BJ (cell line): ENCODE data around the gene TNIK. TPM values are rescaled to one million over a fixed set of nuclear protein-coding genes. Genes with fewer than 3 reads are reported as not detected.

Experiments
- CTCF ChIA-PET: fragments of 350-600 bp; formaldehyde crosslinking; extraction: SDS; loops from one replicate; lab custom pipeline; 2021; ENCODE audit warnings: antibody characterized with exemption, inconsistent platforms; lab: Yijun Ruan, JAX
- POLR2A ChIA-PET: fragments of 300-600 bp; sonication (Branson Sonifier 250); formaldehyde crosslinking; extraction: SDS; loops from one replicate; lab custom pipeline; 2021; ENCODE audit warnings: antibody characterized with exemption; lab: Charles Lee
- DNase-seq: peaks from one replicate; pipeline ENCODE4 v3.0.0-alpha.2; 2011; ENCODE audit warnings: low read depth
- H3K27me3 ChIP-seq: 2 replicates; pipeline ENCODE4 v1.6.0; 2011; ENCODE audit warnings: low read length; ENCODE audit not compliant: control insufficient read depth, insufficient read depth
- H3K36me3 ChIP-seq: 2 replicates; pipeline ENCODE4 v1.5.1; 2011; ENCODE audit warnings: low read length; ENCODE audit not compliant: control insufficient read depth, insufficient read depth
- H3K4me3 ChIP-seq: 2 replicates; pipeline ENCODE4 v1.5.1; 2011; ENCODE audit warnings: low read depth, mild to moderate bottlenecking, control low read depth, low read length
- polyA plus RNA-seq: library from polyadenylated mRNA; depleted of rRNA; stranded (reverse); fragments of >200 nt; gene quantifications from 2 replicates; pipeline ENCODE4 v1.2.3, GENCODE V29; 2011
- TF ChIP-seq, protein P1 (sequence below): IDR thresholded peaks from 2 replicates; pipeline ENCODE4 v1.5.1; 2011; ENCODE audit warnings: low read depth, mild to moderate bottlenecking, control low read depth, inconsistent platforms, low read length, moderate library complexity; ENCODE audit not compliant: insufficient read depth

Gene TNIK
- polyA plus RNA-seq, 1 experiment, result 2.1 TPM

DNA sequence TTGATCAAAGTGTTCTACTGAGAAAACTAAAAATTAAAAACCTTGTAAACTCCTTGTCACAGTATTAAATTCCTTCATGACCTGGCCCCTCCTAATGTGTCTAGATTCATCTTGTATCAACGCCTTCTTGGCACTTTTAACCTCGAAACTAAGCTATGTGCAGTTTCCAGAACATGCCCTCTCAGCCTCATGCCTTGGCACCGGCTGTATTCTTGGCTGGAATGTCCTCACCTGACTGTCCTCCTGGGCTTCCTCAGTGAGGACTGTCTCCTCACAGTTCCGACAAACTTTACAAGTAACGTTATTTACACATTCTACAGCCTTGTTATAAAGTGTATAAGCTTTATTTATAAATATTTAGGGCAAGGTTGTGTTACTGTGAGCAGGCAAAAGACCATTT lies 237.2 kb downstream of the TNIK start:
- ChIA-PET CTCF (interaction anchor here (1.0 to 1.1 kb wide), 2 partner anchors 10 to 284 kb away, joined by 4 read pairs; no protein-coding TSS in a partner anchor), POLR2A (no interaction called here)
- Histone ChIP-seq H3K4me3 (no peak overlapping the region), H3K36me3 (no peaks in the 10 kb centered on the region), H3K27me3 (no peaks in the 10 kb centered on the region)
- DNase-seq, result no peak
- TF ChIP-seq, protein P1, sequence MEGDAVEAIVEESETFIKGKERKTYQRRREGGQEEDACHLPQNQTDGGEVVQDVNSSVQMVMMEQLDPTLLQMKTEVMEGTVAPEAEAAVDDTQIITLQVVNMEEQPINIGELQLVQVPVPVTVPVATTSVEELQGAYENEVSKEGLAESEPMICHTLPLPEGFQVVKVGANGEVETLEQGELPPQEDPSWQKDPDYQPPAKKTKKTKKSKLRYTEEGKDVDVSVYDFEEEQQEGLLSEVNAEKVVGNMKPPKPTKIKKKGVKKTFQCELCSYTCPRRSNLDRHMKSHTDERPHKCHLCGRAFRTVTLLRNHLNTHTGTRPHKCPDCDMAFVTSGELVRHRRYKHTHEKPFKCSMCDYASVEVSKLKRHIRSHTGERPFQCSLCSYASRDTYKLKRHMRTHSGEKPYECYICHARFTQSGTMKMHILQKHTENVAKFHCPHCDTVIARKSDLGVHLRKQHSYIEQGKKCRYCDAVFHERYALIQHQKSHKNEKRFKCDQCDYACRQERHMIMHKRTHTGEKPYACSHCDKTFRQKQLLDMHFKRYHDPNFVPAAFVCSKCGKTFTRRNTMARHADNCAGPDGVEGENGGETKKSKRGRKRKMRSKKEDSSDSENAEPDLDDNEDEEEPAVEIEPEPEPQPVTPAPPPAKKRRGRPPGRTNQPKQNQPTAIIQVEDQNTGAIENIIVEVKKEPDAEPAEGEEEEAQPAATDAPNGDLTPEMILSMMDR, result no peak

DNA sequence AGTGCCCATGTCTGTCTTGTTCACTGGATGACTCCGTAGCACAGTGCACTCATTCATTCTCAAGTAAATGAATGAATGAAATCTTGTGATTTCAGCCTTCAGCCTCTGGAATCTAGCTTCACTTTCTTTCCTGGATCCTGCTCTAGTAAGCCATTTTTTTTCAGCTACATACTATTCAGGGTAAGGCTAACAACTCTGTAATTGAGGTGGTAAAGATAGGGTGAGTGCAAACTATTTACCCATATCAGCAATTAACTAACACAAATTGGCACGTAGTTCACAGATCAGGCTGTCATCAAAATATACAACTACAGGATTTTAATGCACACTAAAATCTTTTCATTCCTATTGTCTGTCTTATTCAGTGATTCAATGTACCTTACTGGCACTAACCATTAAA lies 238.6 kb downstream of the TNIK start:
- Histone ChIP-seq H3K4me3 (no peak overlapping the region), H3K27me3 (no peaks in the 10 kb centered on the region), H3K36me3 (no peaks in the 10 kb centered on the region)
- POLR2A ChIA-PET, result no interaction called here
- DNase-seq, result no peak
- CTCF ChIA-PET, result interaction anchor here (0.5 to 1.1 kb wide), 2 partner anchors 9 to 340 kb away, joined by 3 to 4 read pairs; no protein-coding TSS in a partner anchor
- TF ChIP-seq, protein P1, result no peak

DNA sequence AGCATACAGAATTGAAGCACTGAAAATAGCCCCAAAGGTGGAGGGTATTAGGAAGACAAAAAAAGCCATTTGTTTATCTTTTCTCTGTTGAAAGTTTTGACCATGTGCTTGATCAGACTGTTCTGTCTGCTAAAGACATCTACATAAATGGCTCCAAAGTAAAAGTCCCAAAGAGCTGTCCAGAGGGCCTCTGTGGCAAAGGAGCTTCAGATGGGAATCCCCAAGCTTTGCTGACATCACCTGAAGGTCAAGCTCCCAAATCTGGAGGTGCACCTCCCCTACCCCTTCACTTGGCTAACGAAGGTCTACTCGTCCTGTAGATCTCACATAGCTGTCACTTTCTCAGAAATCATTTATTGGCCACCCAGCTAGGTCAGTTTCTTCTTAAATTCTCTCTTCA lies 239.1 kb downstream of the TNIK start:
- Histone ChIP-seq H3K27me3 (no peaks in the 10 kb centered on the region), H3K36me3 (no peaks in the 10 kb centered on the region), H3K4me3 (no peak overlapping the region)
- CTCF ChIA-PET, result interaction anchor here (0.5 kb wide), 1 partner anchor 341 kb away, joined by 3 read pairs; no protein-coding TSS in a partner anchor
- TF ChIP-seq, protein P1, result no peak
- POLR2A ChIA-PET, result no interaction called here
- DNase-seq, result no peak

DNA sequence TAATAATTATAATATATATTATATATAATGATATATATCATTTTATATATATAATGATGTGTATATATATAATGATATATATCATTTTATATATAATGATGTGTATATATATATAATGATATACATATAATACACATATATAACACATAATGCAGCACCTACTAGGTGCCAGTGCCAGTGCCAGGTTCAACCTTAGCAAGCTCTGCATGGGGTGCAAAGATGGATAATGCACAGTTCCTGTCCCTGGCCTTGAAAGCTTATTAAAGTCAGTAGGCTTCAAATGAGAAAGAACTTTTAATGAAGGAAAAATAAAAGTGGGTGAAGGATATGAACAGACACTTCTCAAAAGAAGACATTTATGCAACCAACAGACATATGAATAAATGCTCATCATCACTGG lies 240.9 kb downstream of the TNIK start:
- Histone ChIP-seq H3K27me3 (no peaks in the 10 kb centered on the region), H3K36me3 (no peaks in the 10 kb centered on the region), H3K4me3 (no peak overlapping the region)
- TF ChIP-seq, protein P1, result no peak
- DNase-seq, result no peak
- CTCF ChIA-PET, result no interaction called here
- POLR2A ChIA-PET, result no interaction called here

DNA sequence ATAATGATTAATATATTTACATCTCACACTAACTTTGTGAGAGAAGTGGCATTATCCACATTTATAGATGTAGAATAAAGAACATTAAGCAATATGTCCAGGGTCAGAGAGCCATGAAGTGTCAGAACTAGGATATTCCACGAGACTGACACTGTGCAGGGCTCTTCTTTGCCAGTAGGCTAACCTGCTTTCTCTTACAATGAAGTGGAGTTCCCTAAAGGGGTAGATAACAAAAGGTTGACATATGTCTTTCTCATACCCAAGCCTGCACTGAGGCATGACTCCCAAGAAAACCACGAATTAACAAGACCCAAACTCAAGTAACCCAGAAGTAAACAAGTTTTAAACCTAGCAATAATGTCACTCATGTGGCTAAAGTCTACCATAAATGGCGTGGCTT lies 242.1 kb downstream of the TNIK start:
- TF ChIP-seq, protein P1, result no peak
- ChIA-PET POLR2A (no interaction called here), CTCF (no interaction called here)
- Histone ChIP-seq H3K36me3 (no peaks in the 10 kb centered on the region; the same call in 1 of the 2 replicates), H3K4me3 (no peak overlapping the region), H3K27me3 (no peaks in the 10 kb centered on the region; the same call in 1 of the 2 replicates)
- DNase-seq, result no peak
